GM18951 (cell line): ENCODE data around the gene PTPRK.
"Not testable (repeated sequence)": the region's sequence is repeated elsewhere in the genome, so short reads cannot be mapped to it uniquely, and the experiment has no call there.

ENCODE experiments used
- POLR2A ChIP-seq: IDR thresholded peaks from 4 replicates; pipeline ENCODE4 v1.6.1; 2011; ENCODE audit warnings: mild to moderate bottlenecking; ENCODE audit not compliant: insufficient read length, insufficient read depth; ENCODE audit errors: extremely low read depth
- in situ Hi-C: fragments of 300-500 bp; cut with MboI; formaldehyde crosslinking; loops from one replicate; pipeline ENCODE4 v1.12.0; 2022; ENCODE audit warnings: low sequenced_read_pairs, mixed read lengths, inconsistent platforms; ENCODE audit not compliant: unreplicated experiment

The PTPRK gene

GRCh38 chr6:127945434-127946097 is 574.8 kb downstream of the PTPRK start:
- TF ChIP-seq POLR2A = no peak
- in situ Hi-C loops = no loop called here

GRCh38 chr6:127941228-127941627 is 579.2 kb downstream of the PTPRK start:
- in situ Hi-C loops = no loop called here
- TF ChIP-seq POLR2A = no peak

- in situ Hi-C loops = no loop called here
- no peak for TF ChIP-seq POLR2A
Measured at GRCh38 chr6:127939442-127940066, 580.8 kb downstream of the PTPRK start.

GRCh38 chr6:127938701-127939100 is 581.7 kb downstream of the PTPRK start:
- in situ Hi-C loops = no loop called here
- TF ChIP-seq POLR2A = no peak

- TF ChIP-seq POLR2A = no peak
- in situ Hi-C loops = no loop called here
Measured at GRCh38 chr6:127937747-127938146, 582.7 kb downstream of the PTPRK start.

- in situ Hi-C loops = no loop called here
- TF ChIP-seq POLR2A = no peak
Measured at GRCh38 chr6:127937102-127937501, 583.3 kb downstream of the PTPRK start.

GRCh38 chr6:127934956-127935355 is 585.4 kb downstream of the PTPRK start:
- TF ChIP-seq POLR2A = no peak
- in situ Hi-C loops = no loop called here

GRCh38 chr6:127933852-127934840 is 586.3 kb downstream of the PTPRK start:
- TF ChIP-seq POLR2A = no peak
- in situ Hi-C loops = no loop called here

- in situ Hi-C loops = no loop called here
Measured at GRCh38 chr6:127933137-127933536, 587.3 kb downstream of the PTPRK start.

GRCh38 chr6:127932708-127933107 is 587.7 kb downstream of the PTPRK start:
- in situ Hi-C loops = no loop called here
- TF ChIP-seq POLR2A = no peak

More at GRCh38 chr6:127933137-127933536, 587.3 kb downstream of the PTPRK start:
- no peak for TF ChIP-seq POLR2A

- in situ Hi-C loops = not testable (repeated sequence)
Measured at GRCh38 chr6:127926441-127926840, 594.0 kb downstream of the PTPRK start.

GRCh38 chr6:127924440-127924839 is 596.0 kb downstream of the PTPRK start:
- no peak for TF ChIP-seq POLR2A

GRCh38 chr6:127924031-127924430 is 596.4 kb downstream of the PTPRK start:
- no peak for TF ChIP-seq POLR2A
- in situ Hi-C loops = no loop called here

More at GRCh38 chr6:127924440-127924839, 596.0 kb downstream of the PTPRK start:
- in situ Hi-C loops = no loop called here
